Thoracic aorta (tissue), 2 donors: ENCODE data around the gene PTPRN2. TPM values are rescaled to one million over a fixed set of nuclear protein-coding genes. Genes with fewer than 3 reads are reported as not detected.
"Not testable (repeated sequence)": the region's sequence is repeated elsewhere in the genome, so short reads cannot be mapped to it uniquely, and the experiment has no call there.

ENCODE experiments used
- ATAC-seq: fragments of 150-250 bp; one replicate; pipeline ENCODE4 v1.8.0; 2017; ENCODE audit warnings: low read depth; ENCODE audit not compliant: insufficient number of reproducible peaks, low FRiP score
- DNase-seq: peaks from one replicate; pipeline ENCODE4 v3.0.0-alpha.2; 2020; ENCODE audit warnings: low spot score
- H3K27ac ChIP-seq, 2 donors: fragments of 200-600 bp; sonication (generic); 1 replicate in 1 of 2; 2 replicates in 1 of 2; pipeline ENCODE4 v1.5.1; 2016; ENCODE audit warnings: mild to moderate bottlenecking in 2 of 2, moderate library complexity in 2 of 2
- H3K27me3 ChIP-seq: fragments of 200-600 bp; sonication (generic); replicated peaks from 2 replicates; pipeline ENCODE4 v1.6.0; 2016; ENCODE audit warnings: mild to moderate bottlenecking; ENCODE audit not compliant: insufficient read depth
- H3K36me3 ChIP-seq: fragments of 200-600 bp; sonication (generic); one replicate; pipeline ENCODE4 v1.5.1; 2016
- H3K4me1 ChIP-seq, 2 donors: fragments of 200-600 bp; sonication (generic); 1 replicate in 1 of 2; 2 replicates in 1 of 2; pipeline versions ENCODE4 v1.5.1 to v1.6.0; 2016; ENCODE audit warnings: low read depth in 2 of 2, mild to moderate bottlenecking in 1 of 2; ENCODE audit not compliant: control insufficient read depth in 1 of 2
- H3K4me3 ChIP-seq: fragments of 200-600 bp; sonication (generic); 2 replicates; pipeline ENCODE4 v1.5.1; 2016; ENCODE audit warnings: mild to moderate bottlenecking
- H3K9me3 ChIP-seq: fragments of 200-600 bp; sonication (generic); 2 replicates; pipeline ENCODE4 v1.5.1; 2016
- total RNA-seq, 2 donors: library from RNA; depleted of rRNA; stranded (reverse); fragments of >200 nt; gene quantifications; one replicate each; pipeline versions ENCODE4 v1.1.0 to v1.2.3, GENCODE V29; 2016
- TF ChIP-seq, protein P1 (sequence below): fragments of 200-600 bp; sonication (generic); IDR thresholded peaks from one replicate; pipeline ENCODE4 v1.5.1; 2019; ENCODE audit warnings: antibody characterized with exemption

Gene PTPRN2
- total RNA-seq, 2 donors from 2014 or later = 2.2 to 3.1 TPM

GRCh38 chr7:157667731-157668130 lies 919.9 kb downstream of the PTPRN2 start:
- no peak for ATAC-seq
- no peak for DNase-seq

GRCh38 chr7:157667261-157667660 lies 920.4 kb downstream of the PTPRN2 start:
- TF ChIP-seq, protein P1, sequence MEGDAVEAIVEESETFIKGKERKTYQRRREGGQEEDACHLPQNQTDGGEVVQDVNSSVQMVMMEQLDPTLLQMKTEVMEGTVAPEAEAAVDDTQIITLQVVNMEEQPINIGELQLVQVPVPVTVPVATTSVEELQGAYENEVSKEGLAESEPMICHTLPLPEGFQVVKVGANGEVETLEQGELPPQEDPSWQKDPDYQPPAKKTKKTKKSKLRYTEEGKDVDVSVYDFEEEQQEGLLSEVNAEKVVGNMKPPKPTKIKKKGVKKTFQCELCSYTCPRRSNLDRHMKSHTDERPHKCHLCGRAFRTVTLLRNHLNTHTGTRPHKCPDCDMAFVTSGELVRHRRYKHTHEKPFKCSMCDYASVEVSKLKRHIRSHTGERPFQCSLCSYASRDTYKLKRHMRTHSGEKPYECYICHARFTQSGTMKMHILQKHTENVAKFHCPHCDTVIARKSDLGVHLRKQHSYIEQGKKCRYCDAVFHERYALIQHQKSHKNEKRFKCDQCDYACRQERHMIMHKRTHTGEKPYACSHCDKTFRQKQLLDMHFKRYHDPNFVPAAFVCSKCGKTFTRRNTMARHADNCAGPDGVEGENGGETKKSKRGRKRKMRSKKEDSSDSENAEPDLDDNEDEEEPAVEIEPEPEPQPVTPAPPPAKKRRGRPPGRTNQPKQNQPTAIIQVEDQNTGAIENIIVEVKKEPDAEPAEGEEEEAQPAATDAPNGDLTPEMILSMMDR = no peak
- H3K36me3 ChIP-seq = no peaks in the 10 kb centered on the region
- H3K4me1 ChIP-seq = no peaks in the 10 kb centered on the region
- no peaks in the 10 kb centered on the region for H3K9me3 ChIP-seq
- no peak overlapping the region for H3K27ac ChIP-seq
- ATAC-seq (no peak), DNase-seq (no peak)
- H3K27me3 ChIP-seq = no peaks in the 10 kb centered on the region
- H3K4me3 ChIP-seq = no peak overlapping the region

More at GRCh38 chr7:157667731-157668130, 919.9 kb downstream of the PTPRN2 start:
- H3K27me3 ChIP-seq = no peaks in the 10 kb centered on the region
- no peaks in the 10 kb centered on the region for H3K9me3 ChIP-seq
- TF ChIP-seq, protein P1 = no peak
- H3K36me3 ChIP-seq = no peaks in the 10 kb centered on the region
- no peak overlapping the region for H3K4me3 ChIP-seq
- H3K4me1 ChIP-seq = no peaks in the 10 kb centered on the region
- H3K27ac ChIP-seq = no peak overlapping the region

GRCh38 chr7:157666530-157667040 lies 921.0 kb downstream of the PTPRN2 start:
- H3K27me3 ChIP-seq = no peaks in the 10 kb centered on the region
- no peak overlapping the region for H3K4me3 ChIP-seq
- H3K4me1 ChIP-seq = no peaks in the 10 kb centered on the region
- H3K36me3 ChIP-seq = no peaks in the 10 kb centered on the region
- no peak overlapping the region for H3K27ac ChIP-seq
- ATAC-seq (no peak), DNase-seq (no peak)
- H3K9me3 ChIP-seq = no peaks in the 10 kb centered on the region
- TF ChIP-seq, protein P1 = no peak

GRCh38 chr7:157665634-157665988 lies 922.0 kb downstream of the PTPRN2 start:
- not testable (repeated sequence) for H3K4me3 ChIP-seq, ATAC-seq, DNase-seq, H3K36me3 ChIP-seq, H3K27me3 ChIP-seq, H3K27ac ChIP-seq, H3K4me1 ChIP-seq, H3K9me3 ChIP-seq

- DNase-seq (no peak), ATAC-seq (no peak)
- TF ChIP-seq, protein P1 = no peak
- H3K4me3 ChIP-seq = no peak overlapping the region
- no peaks in the 10 kb centered on the region for H3K27me3 ChIP-seq
- no peaks in the 10 kb centered on the region for H3K9me3 ChIP-seq
- no peak overlapping the region for H3K27ac ChIP-seq
- H3K4me1 ChIP-seq = no peaks in the 10 kb centered on the region
- H3K36me3 ChIP-seq = no peaks in the 10 kb centered on the region
Observed at GRCh38 chr7:157664871-157665633, 922.6 kb downstream of the PTPRN2 start.
